SK-N-SH (cell line): ENCODE data around the gene KIF2B.

ENCODE experiments used
- CHD2 ChIP-seq: fragments of 150-350 bp; IDR thresholded peaks from 2 replicates; pipeline ENCODE4 v1.6.1; 2018; ENCODE audit warnings: low read length; ENCODE audit not compliant: partially characterized antibody
- CTCF ChIP-seq: fragments of 200-600 bp; sonication (generic); IDR thresholded peaks from 2 replicates; pipeline ENCODE4 v1.6.1; 2017; ENCODE audit warnings: antibody characterized with exemption, mild to moderate bottlenecking, moderate library complexity
- EZH2phosphoT487 ChIP-seq: fragments of 200-600 bp; sonication (generic); IDR thresholded peaks from 2 replicates; pipeline ENCODE4 v1.6.1; 2017; ENCODE audit warnings: low read depth, mixed run types, mild to moderate bottlenecking, antibody characterized with exemption, moderate library complexity, borderline replicate concordance
- FOXM1 ChIP-seq: IDR thresholded peaks from 2 replicates; pipeline ENCODE4 v1.4.0; 2012; ENCODE audit warnings: low read depth, mild to moderate bottlenecking
- NFIC ChIP-seq: IDR thresholded peaks from 2 replicates; pipeline ENCODE4 v1.4.0; 2012; ENCODE audit warnings: borderline replicate concordance
- POLR2AphosphoS5 ChIP-seq: IDR thresholded peaks from 2 replicates; pipeline ENCODE4 v1.6.1; 2012; ENCODE audit warnings: low read depth, low read length
- REST ChIP-seq: IDR thresholded peaks from 2 replicates; pipeline ENCODE4 v1.6.1; 2012; ENCODE audit warnings: mild to moderate bottlenecking, low read depth, low read length, moderate library complexity
- RFX5 ChIP-seq: IDR thresholded peaks from 2 replicates; pipeline ENCODE4 v1.6.1; 2012; ENCODE audit warnings: mild to moderate bottlenecking, improper control_type of control experiment, low read length
- TAF1 ChIP-seq: IDR thresholded peaks from 2 replicates; pipeline ENCODE4 v1.6.1; 2012; ENCODE audit warnings: low read depth, mild to moderate bottlenecking, low read length, moderate library complexity, borderline replicate concordance
- TCF12 ChIP-seq: IDR thresholded peaks from 2 replicates; pipeline ENCODE4 v1.4.0; 2012
- YY1 ChIP-seq: IDR thresholded peaks from 2 replicates; pipeline ENCODE4 v1.4.0; 2012; ENCODE audit warnings: low read depth, mild to moderate bottlenecking

- TF ChIP-seq CTCF (no peak), FOXM1 (no peak), REST (no peak), YY1 (no peak), EZH2phosphoT487 (no peak), TCF12 (no peak), TAF1 (no peak), POLR2AphosphoS5 (no peak), RFX5 (no peak), NFIC (no peak), CHD2 (no peak)
Observed at GRCh38 chr17:53806473-53806872, 16.3 kb upstream of the KIF2B start.
